Astrocyte (in vitro differentiated cells and primary cell): Measurements from ENCODE around the gene LPO. TPM values are rescaled to one million over a fixed set of nuclear protein-coding genes. Genes with fewer than 3 reads are reported as not detected.
A peak's percentile ranks its signal among the peaks of the same experiment; 100 is the strongest.

Experiments used
- DNase-seq: peaks from one replicate; pipeline ENCODE4 v3.0.0-alpha.2; 2010; ENCODE audit warnings: low read depth
- FAIRE-seq: peaks from 2 replicates; lab custom pipeline; 2011; peaks lifted over from hg19 to GRCh38; lab: Jason Lieb, UNC
- H2AFZ ChIP-seq: 2 replicates; pipeline ENCODE4 v1.6.0; 2012; ENCODE audit warnings: low read depth, low read length, inconsistent platforms
- H3K27ac ChIP-seq: 2 replicates; pipeline ENCODE4 v1.5.1; 2011; ENCODE audit warnings: low read depth, low read length, inconsistent platforms
- H3K27me3 ChIP-seq: 2 replicates; pipeline ENCODE4 v1.6.0; 2011; ENCODE audit warnings: low read length, inconsistent platforms; ENCODE audit not compliant: insufficient read depth
- H3K36me3 ChIP-seq: 2 replicates; pipeline ENCODE4 v1.5.1; 2011; ENCODE audit warnings: low read length, inconsistent platforms; ENCODE audit not compliant: insufficient read depth
- H3K4me1 ChIP-seq: 2 replicates; pipeline ENCODE4 v1.5.1; 2011; ENCODE audit warnings: low read length, inconsistent platforms; ENCODE audit not compliant: insufficient read depth
- H3K4me2 ChIP-seq: 2 replicates; pipeline ENCODE4 v1.6.0; 2012; ENCODE audit warnings: low read length, inconsistent platforms
- H3K4me3 ChIP-seq: 2 replicates; pipeline ENCODE4 v1.5.1; 2011; ENCODE audit warnings: low read depth, mild to moderate bottlenecking, low read length, inconsistent platforms; ENCODE audit not compliant: insufficient read depth
- H3K79me2 ChIP-seq: 2 replicates; pipeline ENCODE4 v1.6.0; 2012; ENCODE audit warnings: mild to moderate bottlenecking, low read length, inconsistent platforms; ENCODE audit not compliant: insufficient read depth
- H3K9ac ChIP-seq: 2 replicates; pipeline ENCODE4 v1.6.0; 2012; ENCODE audit warnings: mild to moderate bottlenecking, low read length, inconsistent platforms
- H3K9me3 ChIP-seq: 2 replicates; pipeline ENCODE4 v1.5.1; 2012; ENCODE audit warnings: low read depth, mild to moderate bottlenecking, low read length, inconsistent platforms; ENCODE audit not compliant: insufficient read depth
- H4K20me1 ChIP-seq: 2 replicates; pipeline ENCODE4 v1.6.0; 2012; ENCODE audit warnings: low read length, inconsistent platforms; ENCODE audit not compliant: insufficient read depth
- H3K27ac Mint-ChIP-seq: one replicate; pipeline ENCODE4 v1.8.0; 2021; ENCODE audit warnings: mild to moderate bottlenecking, mixed read lengths; ENCODE audit not compliant: unreplicated experiment
- H3K27me3 Mint-ChIP-seq: one replicate; pipeline ENCODE4 v1.8.0; 2021; ENCODE audit warnings: low read depth, mixed read lengths; ENCODE audit not compliant: unreplicated experiment
- H3K36me3 Mint-ChIP-seq: one replicate; pipeline ENCODE4 v1.8.0; 2021; ENCODE audit warnings: low read depth, mixed read lengths; ENCODE audit not compliant: unreplicated experiment
- H3K4me1 Mint-ChIP-seq: one replicate; pipeline ENCODE4 v1.8.0; 2021; ENCODE audit warnings: low read depth, mixed read lengths; ENCODE audit not compliant: unreplicated experiment
- H3K4me3 Mint-ChIP-seq: one replicate; pipeline ENCODE4 v1.8.0; 2021; ENCODE audit warnings: mild to moderate bottlenecking, moderate library complexity, mixed read lengths; ENCODE audit not compliant: unreplicated experiment
- H3K9me3 Mint-ChIP-seq: one replicate; pipeline ENCODE4 v1.8.0; 2021; ENCODE audit warnings: mild to moderate bottlenecking, mixed read lengths; ENCODE audit not compliant: unreplicated experiment
- EZH2 ChIP-seq: IDR thresholded peaks from 2 replicates; pipeline ENCODE4 v1.6.1; 2012; ENCODE audit warnings: mild to moderate bottlenecking, low read length, inconsistent platforms; ENCODE audit not compliant: insufficient read depth
- total RNA-seq: library from RNA; stranded (reverse); gene quantifications from 2 replicates; pipeline ENCODE4 v1.2.1, GENCODE V29; 2021
- TF ChIP-seq, protein P1 (sequence below): IDR thresholded peaks from 2 replicates; pipeline ENCODE4 v1.5.1; 2011; ENCODE audit warnings: low read depth, mild to moderate bottlenecking, inconsistent platforms, low read length, moderate library complexity; ENCODE audit not compliant: insufficient read depth

The LPO gene
- total RNA-seq, 1 donor from 2014 or later: not detected

DNA sequence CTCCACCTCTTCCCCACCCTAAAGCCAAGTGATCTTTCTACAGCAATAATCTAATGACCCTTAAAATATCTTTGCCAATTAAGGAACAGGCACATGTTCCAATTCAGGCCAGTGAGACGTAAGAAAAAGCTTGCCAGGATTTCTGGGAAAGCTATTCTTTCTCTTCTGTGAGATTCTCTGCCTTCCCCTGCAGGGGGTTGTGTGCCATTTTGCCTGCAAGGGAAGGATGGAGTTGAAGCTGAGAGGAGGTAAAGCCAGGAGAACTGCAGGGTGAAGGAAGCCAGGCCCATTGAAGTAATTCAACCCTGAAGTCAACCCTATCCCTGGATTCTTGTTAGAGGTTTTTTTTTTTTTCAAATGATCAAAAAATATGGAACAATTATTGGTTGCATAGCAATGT lies 9.0 kb upstream of the LPO start:
- Mint-ChIP-seq H3K4me3 (no peak overlapping the region), H3K9me3 (no peaks in the 10 kb centered on the region), H3K4me1 (peaks cover 23% of the 10 kb centered on the region), H3K36me3 (no peaks in the 10 kb centered on the region), H3K27me3 (no peaks in the 10 kb centered on the region), H3K27ac (no peak overlapping the region)
- Histone ChIP-seq H2AFZ (no peak overlapping the region), H3K79me2 (no peaks in the 10 kb centered on the region), H3K4me3 (no peak overlapping the region), H3K4me2 (no peak overlapping the region), H3K36me3 (no peaks in the 10 kb centered on the region), H3K4me1 (peaks cover 14% of the 10 kb centered on the region), H3K27ac (no peak overlapping the region), H3K27me3 (no peaks in the 10 kb centered on the region), H4K20me1 (no peaks in the 10 kb centered on the region), H3K9me3 (no peaks in the 10 kb centered on the region), H3K9ac (no peak overlapping the region)
- TF ChIP-seq, protein P1, sequence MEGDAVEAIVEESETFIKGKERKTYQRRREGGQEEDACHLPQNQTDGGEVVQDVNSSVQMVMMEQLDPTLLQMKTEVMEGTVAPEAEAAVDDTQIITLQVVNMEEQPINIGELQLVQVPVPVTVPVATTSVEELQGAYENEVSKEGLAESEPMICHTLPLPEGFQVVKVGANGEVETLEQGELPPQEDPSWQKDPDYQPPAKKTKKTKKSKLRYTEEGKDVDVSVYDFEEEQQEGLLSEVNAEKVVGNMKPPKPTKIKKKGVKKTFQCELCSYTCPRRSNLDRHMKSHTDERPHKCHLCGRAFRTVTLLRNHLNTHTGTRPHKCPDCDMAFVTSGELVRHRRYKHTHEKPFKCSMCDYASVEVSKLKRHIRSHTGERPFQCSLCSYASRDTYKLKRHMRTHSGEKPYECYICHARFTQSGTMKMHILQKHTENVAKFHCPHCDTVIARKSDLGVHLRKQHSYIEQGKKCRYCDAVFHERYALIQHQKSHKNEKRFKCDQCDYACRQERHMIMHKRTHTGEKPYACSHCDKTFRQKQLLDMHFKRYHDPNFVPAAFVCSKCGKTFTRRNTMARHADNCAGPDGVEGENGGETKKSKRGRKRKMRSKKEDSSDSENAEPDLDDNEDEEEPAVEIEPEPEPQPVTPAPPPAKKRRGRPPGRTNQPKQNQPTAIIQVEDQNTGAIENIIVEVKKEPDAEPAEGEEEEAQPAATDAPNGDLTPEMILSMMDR: no peak
- no peak for TF ChIP-seq EZH2
- FAIRE-seq (no peak), DNase-seq (no peak)

DNA sequence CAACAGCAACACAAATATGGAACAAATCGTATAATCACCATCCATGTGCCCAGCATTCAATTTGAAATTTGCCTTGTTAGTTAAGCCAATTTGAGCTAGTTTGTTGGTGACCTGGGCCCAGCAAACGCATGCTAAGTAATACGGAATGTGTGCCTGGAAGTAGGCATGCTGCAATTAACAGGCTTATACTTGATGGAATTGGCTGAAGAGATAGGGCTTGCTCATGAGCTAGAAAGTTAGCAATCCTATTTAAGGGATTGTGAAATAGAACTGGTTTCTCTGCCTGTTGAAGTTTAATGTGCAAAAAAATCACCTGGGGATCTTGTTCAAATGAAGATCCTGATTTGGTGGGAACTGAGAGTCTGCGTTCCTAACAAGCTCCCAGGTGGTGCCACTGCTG lies 8.5 kb upstream of the LPO start:
- Mint-ChIP-seq H3K9me3 (no peaks in the 10 kb centered on the region), H3K4me3 (no peak overlapping the region), H3K27me3 (no peaks in the 10 kb centered on the region), H3K4me1 (peaks cover 20% of the 10 kb centered on the region), H3K27ac (no peak overlapping the region), H3K36me3 (no peaks in the 10 kb centered on the region)
- no peaks in the 10 kb centered on the region for H3K79me2 ChIP-seq
- H3K27ac ChIP-seq: no peak overlapping the region
- H3K27me3 ChIP-seq: no peaks in the 10 kb centered on the region
- no peak overlapping the region for H3K9ac ChIP-seq
- FAIRE-seq (no peak), DNase-seq (no peak)
- H2AFZ ChIP-seq: no peak overlapping the region
- TF ChIP-seq EZH2: no peak
- TF ChIP-seq, protein P1: no peak
- H3K4me2 ChIP-seq: no peak overlapping the region
- no peaks in the 10 kb centered on the region for H4K20me1 ChIP-seq
- H3K9me3 ChIP-seq: no peaks in the 10 kb centered on the region
- H3K4me1 ChIP-seq: peaks cover 11% of the 10 kb centered on the region
- no peaks in the 10 kb centered on the region for H3K36me3 ChIP-seq
- H3K4me3 ChIP-seq: no peak overlapping the region

DNA sequence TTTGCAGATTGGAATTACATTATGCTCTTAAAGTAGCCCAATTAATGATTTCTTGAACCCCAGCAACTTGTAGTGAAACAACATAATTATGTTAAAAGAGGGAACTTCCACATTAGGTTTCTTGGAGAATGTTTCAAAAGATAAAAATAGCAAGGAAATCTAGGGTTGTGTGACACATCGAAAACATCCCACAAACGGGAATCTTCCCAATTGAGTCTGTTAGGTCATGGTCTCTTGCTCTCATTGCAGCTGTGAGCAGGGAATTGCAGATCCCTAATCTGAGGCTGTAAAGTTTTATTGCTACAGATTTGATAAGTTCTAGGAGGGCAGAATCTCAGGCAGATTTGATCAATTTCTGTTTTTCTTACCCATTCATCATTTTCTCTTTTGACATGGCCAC lies 6.7 kb upstream of the LPO start:
- no peaks in the 10 kb centered on the region for H3K9me3 Mint-ChIP-seq
- peak overlapping the region; percentile 58 for H3K27ac Mint-ChIP-seq
- Histone ChIP-seq H3K36me3 (no peaks in the 10 kb centered on the region), H4K20me1 (no peaks in the 10 kb centered on the region), H3K4me3 (no peak overlapping the region), H3K27ac (no peak overlapping the region), H3K27me3 (peaks cover 4% of the 10 kb centered on the region), H3K4me1 (peaks cover 11% of the 10 kb centered on the region), H3K4me2 (peak overlapping the region; percentile 19), H2AFZ (no peak overlapping the region), H3K9me3 (no peaks in the 10 kb centered on the region), H3K9ac (peak overlapping the region; percentile 38), H3K79me2 (no peaks in the 10 kb centered on the region)
- TF ChIP-seq, protein P1: no peak
- TF ChIP-seq EZH2: no peak
- H3K4me3 Mint-ChIP-seq: no peak overlapping the region
- H3K4me1 Mint-ChIP-seq: peaks cover 20% of the 10 kb centered on the region
- peaks cover 7% of the 10 kb centered on the region for H3K27me3 Mint-ChIP-seq
- FAIRE-seq (no peak), DNase-seq (peak; percentile 41)
- no peaks in the 10 kb centered on the region for H3K36me3 Mint-ChIP-seq
